GM18867 (cell line): ENCODE measurements around the gene FAAP20.
"Not testable (repeated sequence)": the region's sequence is repeated elsewhere in the genome, so short reads cannot be mapped to it uniquely, and the experiment has no call there.

Experiments
- ATAC-seq: cut with Tn5 transposase; IDR thresholded peaks from one replicate; pipeline ENCODE4 v1.9.1; 2021; ENCODE audit warnings: mild to moderate bottlenecking, moderate library complexity; ENCODE audit not compliant: unreplicated experiment

The FAAP20 gene

GRCh38 chr1:2163205-2163604 lies 31.4 kb downstream of the FAAP20 start:
- no peak for ATAC-seq

- no peak for ATAC-seq
Measured at GRCh38 chr1:2160451-2161300, 33.9 kb downstream of the FAAP20 start.

- ATAC-seq, result no peak
Measured at GRCh38 chr1:2159124-2159523, 35.4 kb downstream of the FAAP20 start.

- no peak for ATAC-seq
Measured at GRCh38 chr1:2158272-2158671, 36.3 kb downstream of the FAAP20 start.

- ATAC-seq, result no peak
Measured at GRCh38 chr1:2157856-2158255, 36.7 kb downstream of the FAAP20 start.

GRCh38 chr1:2156866-2157265 lies 37.7 kb downstream of the FAAP20 start:
- no peak for ATAC-seq

GRCh38 chr1:2155788-2156187 lies 38.8 kb downstream of the FAAP20 start:
- ATAC-seq, result no peak

GRCh38 chr1:2155147-2155598 lies 39.4 kb downstream of the FAAP20 start:
- no peak for ATAC-seq

- no peak for ATAC-seq
Measured at GRCh38 chr1:2154022-2154421, 40.5 kb downstream of the FAAP20 start.

- no peak for ATAC-seq
Measured at GRCh38 chr1:2152954-2153353, 41.6 kb downstream of the FAAP20 start.

GRCh38 chr1:2151911-2152310 lies 42.7 kb downstream of the FAAP20 start:
- ATAC-seq, result no peak

GRCh38 chr1:2151252-2151651 lies 43.3 kb downstream of the FAAP20 start:
- ATAC-seq, result no peak

GRCh38 chr1:2150801-2151200 lies 43.8 kb downstream of the FAAP20 start:
- no peak for ATAC-seq

GRCh38 chr1:2148691-2149090 lies 45.9 kb downstream of the FAAP20 start:
- ATAC-seq, result no peak

GRCh38 chr1:2147869-2148268 lies 46.7 kb downstream of the FAAP20 start:
- not testable (repeated sequence) for ATAC-seq

GRCh38 chr1:2146836-2147517 lies 47.6 kb downstream of the FAAP20 start:
- no peak for ATAC-seq

GRCh38 chr1:2145946-2146835 lies 48.4 kb downstream of the FAAP20 start:
- ATAC-seq, result no peak

GRCh38 chr1:2144501-2145090 lies 50.0 kb downstream of the FAAP20 start:
- ATAC-seq, result no peak

- no peak for ATAC-seq
Measured at GRCh38 chr1:2143814-2144500, 50.6 kb downstream of the FAAP20 start.

- no peak for ATAC-seq
Measured at GRCh38 chr1:2141025-2141424, 53.5 kb downstream of the FAAP20 start.
